HEK293 (cell line): Measurements from ENCODE around the gene MSI2.

Source experiments
- ATF2 ChIP-seq: fragments of 450-650 bp; formaldehyde crosslinking; IDR thresholded peaks from 2 replicates; pipeline ENCODE4 v1.5.1; 2016; ENCODE audit warnings: missing biosample characterization, missing genetic modification characterization, low read depth
- OSR2 ChIP-seq: fragments of 450-650 bp; formaldehyde crosslinking; IDR thresholded peaks from 2 replicates; pipeline ENCODE4 v1.5.1; 2016; ENCODE audit warnings: missing biosample characterization, missing genetic modification characterization
- PRDM10 ChIP-seq: fragments of 450-650 bp; formaldehyde crosslinking; IDR thresholded peaks from 2 replicates; pipeline ENCODE4 v1.5.1; 2016; ENCODE audit warnings: missing biosample characterization, missing genetic modification characterization
- PRDM4 ChIP-seq: fragments of 450-650 bp; formaldehyde crosslinking; IDR thresholded peaks from 2 replicates; pipeline ENCODE4 v1.5.1; 2017; ENCODE audit warnings: missing biosample characterization, missing genetic modification characterization
- WT1 ChIP-seq: fragments of 450-650 bp; formaldehyde crosslinking; IDR thresholded peaks from 2 replicates; pipeline ENCODE4 v1.5.1; 2016; ENCODE audit warnings: missing biosample characterization, missing genetic modification characterization
- ZBTB10 ChIP-seq: fragments of 450-650 bp; formaldehyde crosslinking; IDR thresholded peaks from 2 replicates; pipeline ENCODE4 v1.5.1; 2016; ENCODE audit warnings: missing biosample characterization, missing genetic modification characterization
- ZBTB44 ChIP-seq: fragments of 450-650 bp; IDR thresholded peaks from 2 replicates; pipeline ENCODE4 v1.5.1; 2018; ENCODE audit warnings: missing biosample characterization, mild to moderate bottlenecking, missing genetic modification characterization
- ZBTB7A ChIP-seq: fragments of 450-650 bp; formaldehyde crosslinking; IDR thresholded peaks from 2 replicates; pipeline ENCODE4 v1.5.1; 2016; ENCODE audit warnings: low read depth, missing biosample characterization, missing genetic modification characterization
- ZFP37 ChIP-seq: fragments of 450-650 bp; formaldehyde crosslinking; IDR thresholded peaks from 2 replicates; pipeline ENCODE4 v1.5.1; 2016; ENCODE audit warnings: missing biosample characterization, missing genetic modification characterization
- ZFP41 ChIP-seq: fragments of 450-650 bp; formaldehyde crosslinking; IDR thresholded peaks from 2 replicates; pipeline ENCODE4 v1.5.1; 2016; ENCODE audit warnings: missing biosample characterization, missing genetic modification characterization, borderline replicate concordance
- ZNF112 ChIP-seq: fragments of 450-650 bp; formaldehyde crosslinking; IDR thresholded peaks from 2 replicates; pipeline ENCODE4 v1.5.0; 2017; ENCODE audit warnings: missing biosample characterization, missing genetic modification characterization
- ZNF248 ChIP-seq: fragments of 450-650 bp; formaldehyde crosslinking; IDR thresholded peaks from 2 replicates; pipeline ENCODE4 v1.5.1; 2017; ENCODE audit warnings: missing biosample characterization, missing genetic modification characterization
- ZNF341 ChIP-seq: fragments of 450-650 bp; formaldehyde crosslinking; IDR thresholded peaks from 2 replicates; pipeline ENCODE4; 2016; ENCODE audit warnings: low read depth, missing biosample characterization, missing genetic modification characterization
- ZNF398 ChIP-seq: fragments of 450-650 bp; formaldehyde crosslinking; IDR thresholded peaks from 2 replicates; pipeline ENCODE4 v1.5.1; 2017; ENCODE audit warnings: missing biosample characterization, missing genetic modification characterization
- ZNF514 ChIP-seq: fragments of 450-650 bp; formaldehyde crosslinking; IDR thresholded peaks from 2 replicates; pipeline ENCODE4 v1.5.1; 2016; ENCODE audit warnings: missing biosample characterization, missing genetic modification characterization
- ZNF548 ChIP-seq: fragments of 450-650 bp; formaldehyde crosslinking; IDR thresholded peaks from 2 replicates; pipeline ENCODE4 v1.5.1; 2016; ENCODE audit warnings: missing biosample characterization, missing genetic modification characterization
- ZNF692 ChIP-seq: fragments of 450-650 bp; formaldehyde crosslinking; IDR thresholded peaks from 2 replicates; pipeline ENCODE4 v1.5.1; 2016; ENCODE audit warnings: missing biosample characterization, missing genetic modification characterization
- ZNF704 ChIP-seq: fragments of 450-650 bp; formaldehyde crosslinking; IDR thresholded peaks from 2 replicates; pipeline ENCODE4 v1.5.1; 2016; ENCODE audit warnings: missing biosample characterization, missing genetic modification characterization
- ZNF777 ChIP-seq: fragments of 450-650 bp; formaldehyde crosslinking; IDR thresholded peaks from 2 replicates; pipeline ENCODE4 v1.5.1; 2017; ENCODE audit warnings: missing biosample characterization, missing genetic modification characterization, borderline replicate concordance
- ZNF791 ChIP-seq: fragments of 450-650 bp; formaldehyde crosslinking; IDR thresholded peaks from 2 replicates; pipeline ENCODE4 v1.5.1; 2016; ENCODE audit warnings: missing biosample characterization, missing genetic modification characterization
- ZNF830 ChIP-seq: fragments of 450-650 bp; IDR thresholded peaks from 2 replicates; pipeline ENCODE4 v1.5.0; 2018; ENCODE audit warnings: missing biosample characterization, missing genetic modification characterization, low read depth, mild to moderate bottlenecking, moderate library complexity

Gene MSI2

GRCh38 chr17:57548421-57549410, 292.4 kb downstream of the MSI2 start (continued):
- TF ChIP-seq ZNF692 (tag by site-specific recombination) (no peak), OSR2 (tag by site-specific recombination) (peak; percentile 95), ZNF112 (tag by site-specific recombination) (no peak), ZBTB10 (tag by site-specific recombination) (no peak), ZFP41 (no peak), PRDM10 (tag by site-specific recombination) (no peak; the same call in 1 of the 2 replicates), ATF2 (tag by site-specific recombination) (no peak), ZNF548 (tag by site-specific recombination) (no peak), ZBTB44 (tag by site-specific recombination) (no peak; the same call in 1 of the 2 replicates), ZNF341 (peak; percentile 58), ZNF791 (no peak), ZNF830 (tag by site-specific recombination) (no peak), ZNF398 (tag by site-specific recombination) (peak; percentile 51), ZNF248 (tag by site-specific recombination) (no peak), ZNF704 (tag by site-specific recombination) (no peak), ZNF777 (no peak), ZFP37 (no peak), PRDM4 (tag by site-specific recombination) (peak; percentile 63), WT1 (tag by site-specific recombination) (peak; percentile 98), ZBTB7A (tag by site-specific recombination) (no peak), ZNF514 (tag by site-specific recombination) (no peak)
